Prostate gland (tissue), 2 donors: ENCODE data around the gene NAT10. TPM values are rescaled to one million over a fixed set of nuclear protein-coding genes. Genes with fewer than 3 reads are reported as not detected.

Experiments
- DNase-seq: peaks from one replicate; pipeline ENCODE4 v3.0.0-alpha.2; 2019; ENCODE audit warnings: low spot score
- H3K27ac ChIP-seq, 2 donors: fragments of 200-600 bp; sonication (generic); 2 replicates each; pipeline ENCODE4 v1.5.1; 2017 to 2019
- H3K27me3 ChIP-seq: fragments of 200-600 bp; sonication (generic); replicated peaks from 2 replicates; pipeline ENCODE4 v1.5.1; 2019; ENCODE audit not compliant: insufficient read depth
- H3K36me3 ChIP-seq, 2 donors: fragments of 200-600 bp; sonication (generic); 1 replicate in 1 of 2; 2 replicates in 1 of 2; pipeline versions ENCODE4 v1.5.1 to v1.8.1; 2017 to 2019
- H3K4me1 ChIP-seq: fragments of 200-600 bp; sonication (generic); replicated peaks from 2 replicates; pipeline ENCODE4 v1.5.1; 2019
- H3K4me3 ChIP-seq, 2 donors: fragments of 200-600 bp; sonication (generic); 2 replicates each; pipeline ENCODE4 v1.5.1; 2017 to 2019
- H3K9me3 ChIP-seq: fragments of 200-600 bp; sonication (generic); 2 replicates; pipeline ENCODE4 v1.5.1; 2017
- CTCF ChIP-seq, 4 experiments: fragments of 200-600 bp in 2 of 4; fragments of 450-650 bp in 2 of 4; sonication (generic) in 2 of 4; IDR thresholded peaks; 1 replicate in 3 of 4; 2 replicates in 1 of 4; pipeline ENCODE4 v1.5.1; 2016 to 2019; ENCODE audit warnings: antibody characterized with exemption in 4 of 4, mild to moderate bottlenecking in 2 of 4, moderate library complexity in 2 of 4
- POLR2A ChIP-seq: fragments of 450-650 bp; IDR thresholded peaks from one replicate; pipeline ENCODE4 v1.6.1; 2016; ENCODE audit warnings: antibody characterized with exemption, mild to moderate bottlenecking
- POLR2AphosphoS5 ChIP-seq: sonication (generic); formaldehyde crosslinking; IDR thresholded peaks from one replicate; pipeline ENCODE4 v1.6.1; 2017; ENCODE audit warnings: antibody characterized with exemption
- WGBS: methylation state at CpG from one replicate; pipeline ENCODE4 v1.1.5; 2018; 5-methylcytosine and 5-hydroxymethylcytosine counted together
- intact Hi-C: fragments of 100-400 bp; cut with DNase I; formaldehyde crosslinking; loops from one replicate; pipeline ENCODE4 v1.14.2; 2022
- total RNA-seq, 2 donors: library from RNA; depleted of rRNA; stranded (reverse); fragments of >200 nt; gene quantifications; one replicate each; pipeline ENCODE4 v1.1.0, GENCODE V29; 2016

NAT10 gene
- total RNA-seq, 2 donors from 2014 or later, result 21.9 to 34.7 TPM

- H3K4me3 ChIP-seq, result peak overlapping the region; percentile 6 to 9
- H3K27ac ChIP-seq, result peak overlapping the region in 1 of 2 donors; percentile 9
- no peaks in the 10 kb centered on the region for H3K27me3 ChIP-seq
- TF ChIP-seq CTCF (IDR thresholded peaks at IDR 0.05) (peak; percentile 89 to 98 (median 94)), POLR2AphosphoS5 (peak; percentile 62), POLR2A (no peak)
- DNase-seq, result peak; percentile 83
- H3K9me3 ChIP-seq, result no peaks in the 10 kb centered on the region
- no peaks in the 10 kb centered on the region for H3K36me3 ChIP-seq
- intact Hi-C loops, result loop anchor here (1.0 to 10.0 kb wide), 2 partner anchors 180 to 185 kb away; no protein-coding TSS in a partner anchor
- peaks cover 3% of the 10 kb centered on the region for H3K4me1 ChIP-seq
- WGBS, result 7% methylated on average over 30 of the region's 33 CpGs
These were observed 69.1 kb downstream of the NAT10 start for GRCh38 chr11:34174412-34175041.

- intact Hi-C loops, result loop anchor here (10.0 kb wide), 1 partner anchor 181 kb away; no protein-coding TSS in a partner anchor
- no peaks in the 10 kb centered on the region for H3K9me3 ChIP-seq
- H3K4me1 ChIP-seq, result peaks cover 5% of the 10 kb centered on the region
- WGBS, result 89% methylated on average over 7 of the region's 7 CpGs
- TF ChIP-seq POLR2AphosphoS5 (no peak), CTCF (IDR thresholded peaks at IDR 0.05) (no peak), POLR2A (no peak)
- H3K36me3 ChIP-seq, result no peaks in the 10 kb centered on the region
- H3K4me3 ChIP-seq, result no peak overlapping the region
- DNase-seq, result no peak
- peak overlapping the region in 1 of 2 donors; percentile 5 for H3K27ac ChIP-seq
- no peaks in the 10 kb centered on the region for H3K27me3 ChIP-seq
These were observed 70.0 kb downstream of the NAT10 start for GRCh38 chr11:34175284-34176019.

GRCh38 chr11:34176751-34177209, 71.4 kb downstream of the NAT10 start:
- WGBS, result 10% methylated on average over 2 of the region's 2 CpGs
- Histone ChIP-seq H3K36me3 (no peaks in the 10 kb centered on the region), H3K4me3 (no peak overlapping the region), H3K27ac (no peak overlapping the region), H3K4me1 (peaks cover 7% of the 10 kb centered on the region), H3K9me3 (no peaks in the 10 kb centered on the region), H3K27me3 (no peaks in the 10 kb centered on the region)
- no peak for DNase-seq
- intact Hi-C loops, result loop anchor here (10.0 kb wide), 1 partner anchor 182 kb away; no protein-coding TSS in a partner anchor
- TF ChIP-seq CTCF (IDR thresholded peaks at IDR 0.05) (no peak), POLR2AphosphoS5 (no peak), POLR2A (no peak)

GRCh38 chr11:34178209-34178821, 72.9 kb downstream of the NAT10 start:
- TF ChIP-seq CTCF (IDR thresholded peaks at IDR 0.05) (no peak), POLR2A (no peak)
- H3K36me3 ChIP-seq, result no peaks in the 10 kb centered on the region
- intact Hi-C loops, result loop anchor here (10.0 kb wide), 1 partner anchor 184 kb away; no protein-coding TSS in a partner anchor

More at GRCh38 chr11:34178209-34178821, 72.9 kb downstream of the NAT10 start:
- Histone ChIP-seq H3K9me3 (no peaks in the 10 kb centered on the region), H3K27me3 (no peaks in the 10 kb centered on the region), H3K4me3 (no peak overlapping the region), H3K4me1 (peaks cover 7% of the 10 kb centered on the region), H3K27ac (no peak overlapping the region)
- 93% methylated on average over 10 of the region's 10 CpGs for WGBS
- DNase-seq, result no peak
